Mesenchymal stem cell (in vitro differentiated cells and primary cell): ENCODE results near the gene C19orf12.

Experiments
- DNase-seq: peaks from one replicate; pipeline ENCODE4 v3.0.0-alpha.2; 2013
- H2AFZ ChIP-seq: one replicate; pipeline ENCODE4 v1.6.1; 2013; ENCODE audit warnings: low read depth, mild to moderate bottlenecking, control low read depth, inconsistent platforms, low read length, moderate library complexity
- H2AK5ac ChIP-seq: 2 replicates; pipeline ENCODE4 v1.6.1; 2013; ENCODE audit warnings: low read length, moderate library complexity, mild to moderate bottlenecking, inconsistent platforms; ENCODE audit not compliant: severe bottlenecking
- H2BK120ac ChIP-seq: one replicate; pipeline ENCODE4 v1.6.1; 2013; ENCODE audit warnings: low read depth, mild to moderate bottlenecking, inconsistent platforms, low read length, moderate library complexity
- H2BK12ac ChIP-seq, 2 experiments: one replicate each; pipeline ENCODE4 v1.6.1; 2013; ENCODE audit warnings: inconsistent platforms in 2 of 2, low read length in 2 of 2, mild to moderate bottlenecking in 2 of 2, moderate library complexity in 2 of 2, control low read depth in 1 of 2
- H2BK15ac ChIP-seq: one replicate; pipeline ENCODE4 v1.6.1; 2013; ENCODE audit warnings: mild to moderate bottlenecking, low read depth, inconsistent platforms; ENCODE audit not compliant: poor library complexity, severe bottlenecking
- H2BK5ac ChIP-seq: 2 replicates; pipeline ENCODE4 v1.6.1; 2013; ENCODE audit warnings: low read depth, mild to moderate bottlenecking, low read length, control low read depth, inconsistent platforms; ENCODE audit not compliant: poor library complexity, severe bottlenecking
- H3K14ac ChIP-seq, 2 experiments: one replicate each; pipeline ENCODE4 v1.6.1; 2013; ENCODE audit warnings: inconsistent platforms in 2 of 2, low read length in 2 of 2, control low read depth in 1 of 2, mild to moderate bottlenecking in 1 of 2, moderate library complexity in 1 of 2
- H3K18ac ChIP-seq, 2 experiments: one replicate each; pipeline ENCODE4 v1.6.1; 2013; ENCODE audit warnings: inconsistent platforms in 2 of 2, low read length in 2 of 2, control low read depth in 1 of 2, low read depth in 1 of 2, mild to moderate bottlenecking in 1 of 2
- H3K23ac ChIP-seq, 2 experiments: one replicate each; pipeline ENCODE4 v1.6.1; 2013; ENCODE audit warnings: inconsistent platforms in 2 of 2, low read length in 2 of 2, mild to moderate bottlenecking in 2 of 2, moderate library complexity in 2 of 2, control low read depth in 1 of 2
- H3K27ac ChIP-seq: 2 replicates; pipeline ENCODE4 v1.5.1; 2013; ENCODE audit warnings: mild to moderate bottlenecking, moderate library complexity, low read length, control low read depth, inconsistent platforms; ENCODE audit not compliant: poor library complexity, severe bottlenecking
- H3K27me3 ChIP-seq, 2 experiments: 2 replicates each; pipeline versions ENCODE4 v1.6.1 to v1.7.0; 2013; ENCODE audit warnings: low read length in 2 of 2, mild to moderate bottlenecking in 2 of 2, moderate library complexity in 2 of 2, control low read depth in 1 of 2, inconsistent platforms in 1 of 2; ENCODE audit not compliant: control insufficient read depth in 1 of 2, insufficient read depth in 1 of 2
- H3K36me3 ChIP-seq, 2 experiments: 2 replicates each; pipeline versions ENCODE4 v1.6.1 to v1.7.0; 2013; ENCODE audit warnings: low read length in 2 of 2, control low read depth in 1 of 2, inconsistent platforms in 1 of 2, low read depth in 1 of 2, mild to moderate bottlenecking in 1 of 2; ENCODE audit not compliant: insufficient read depth in 2 of 2, control insufficient read depth in 1 of 2
- H3K4ac ChIP-seq, 2 experiments: one replicate each; pipeline ENCODE4 v1.6.1; 2013; ENCODE audit warnings: inconsistent platforms in 2 of 2, low read length in 2 of 2, mild to moderate bottlenecking in 2 of 2, moderate library complexity in 2 of 2, control low read depth in 1 of 2, low read depth in 1 of 2
- H3K4me1 ChIP-seq: 2 replicates; pipeline ENCODE4 v1.6.1; 2013; ENCODE audit warnings: low read depth, low read length, control low read depth; ENCODE audit not compliant: control insufficient read depth, insufficient read depth
- H3K4me2 ChIP-seq: 2 replicates; pipeline ENCODE4 v1.6.1; 2013; ENCODE audit warnings: low read length, mild to moderate bottlenecking, inconsistent platforms; ENCODE audit not compliant: poor library complexity, severe bottlenecking
- H3K4me3 ChIP-seq, 2 experiments: 2 replicates each; pipeline versions ENCODE4 v1.5.1 to v1.7.0; 2013; ENCODE audit warnings: low read length in 2 of 2, mild to moderate bottlenecking in 2 of 2, control low read depth in 1 of 2, low read depth in 1 of 2; ENCODE audit not compliant: insufficient read depth in 1 of 2
- H3K79me1 ChIP-seq: replicated peaks from 2 replicates; pipeline ENCODE4 v1.6.1; 2013; ENCODE audit warnings: mild to moderate bottlenecking, control low read depth, low read length, inconsistent platforms; ENCODE audit not compliant: poor library complexity, severe bottlenecking
- H3K9ac ChIP-seq: 2 replicates; pipeline ENCODE4 v1.7.0; 2013; ENCODE audit warnings: mild to moderate bottlenecking, low read length, moderate library complexity
- H3K9me3 ChIP-seq: 2 replicates; pipeline ENCODE4 v1.7.0; 2013; ENCODE audit warnings: mild to moderate bottlenecking, low read length; ENCODE audit not compliant: control insufficient read depth
- H4K8ac ChIP-seq: one replicate; pipeline ENCODE4 v1.6.1; 2013; ENCODE audit warnings: inconsistent platforms, mild to moderate bottlenecking, low read length, moderate library complexity
- H4K91ac ChIP-seq: one replicate; pipeline ENCODE4 v1.6.1; 2013; ENCODE audit warnings: mild to moderate bottlenecking, low read length, inconsistent platforms
- WGBS: methylation state at CpG from one replicate; pipeline ENCODE4 v1.1.7; 2013; ENCODE audit warnings: mixed read lengths; 5-methylcytosine and 5-hydroxymethylcytosine counted together

The C19orf12 gene

GRCh38 chr19:29663861-29664752, 51.0 kb downstream of the C19orf12 start:
- Histone ChIP-seq H3K18ac (peak overlapping the region; percentile 8 to 79), H3K79me1 (peaks cover 18% of the 10 kb centered on the region), H3K9me3 (no peaks in the 10 kb centered on the region), H3K4me1 (peaks cover 56% of the 10 kb centered on the region), H2BK5ac (no peak overlapping the region), H3K9ac (no peak overlapping the region), H3K36me3 (peaks cover 6 to 13% of the 10 kb centered on the region in 2 experiments), H3K27ac (no peak overlapping the region), H2BK15ac (peak overlapping the region; percentile 71), H3K4me3 (peak overlapping the region in 1 of 2 experiments; percentile 90), H2AFZ (no peak overlapping the region), H3K27me3 (no peaks in the 10 kb centered on the region), H4K91ac (peak overlapping the region; percentile 14), H3K23ac (no peak overlapping the region), H2BK120ac (peak overlapping the region; percentile 71), H3K4me2 (peak overlapping the region; percentile 99), H3K4ac (peak overlapping the region; percentile 37 to 42), H4K8ac (peak overlapping the region; percentile 27), H3K14ac (no peak overlapping the region), H2BK12ac (peak overlapping the region; percentile 30 to 50), H2AK5ac (no peak overlapping the region)
- DNase-seq: peak; percentile 31
- WGBS: 85% methylated on average over 19 of the region's 19 CpGs

GRCh38 chr19:29662604-29663404, 52.3 kb downstream of the C19orf12 start:
- H2BK12ac ChIP-seq: peak overlapping the region; percentile 49 to 99
- no peaks in the 10 kb centered on the region for H3K9me3 ChIP-seq
- peaks cover 0 to 7% of the 10 kb centered on the region in 2 experiments for H3K36me3 ChIP-seq
- H3K9ac ChIP-seq: peak overlapping the region; percentile 93
- H3K79me1 ChIP-seq: peaks cover 9% of the 10 kb centered on the region
- H2BK120ac ChIP-seq: peak overlapping the region; percentile 65
- peak; percentile 95 for DNase-seq
- peak overlapping the region; percentile 30 to 88 for H3K4ac ChIP-seq
- H4K8ac ChIP-seq: peak overlapping the region; percentile 90
- peak overlapping the region; percentile 60 for H2AFZ ChIP-seq
- no peak overlapping the region for H2AK5ac ChIP-seq
- H3K27me3 ChIP-seq: no peaks in the 10 kb centered on the region
- peak overlapping the region; percentile 70 for H3K27ac ChIP-seq
- peak overlapping the region in 1 of 2 experiments; percentile 62 for H3K4me3 ChIP-seq
- H3K14ac ChIP-seq: peak overlapping the region in 1 of 2 experiments; percentile 69
- H4K91ac ChIP-seq: peak overlapping the region; percentile 95
- no peak overlapping the region for H3K4me2 ChIP-seq
- 35% methylated on average over 16 of the region's 17 CpGs for WGBS
- peaks cover 46% of the 10 kb centered on the region for H3K4me1 ChIP-seq
- no peak overlapping the region for H2BK5ac ChIP-seq
- H3K18ac ChIP-seq: peak overlapping the region; percentile 87 to 94
- H2BK15ac ChIP-seq: peak overlapping the region; percentile 44
- no peak overlapping the region for H3K23ac ChIP-seq

- Histone ChIP-seq H3K27me3 (no peaks in the 10 kb centered on the region), H3K4ac (no peak overlapping the region), H3K4me2 (no peak overlapping the region), H2BK15ac (no peak overlapping the region), H3K23ac (no peak overlapping the region), H3K18ac (no peak overlapping the region), H4K8ac (no peak overlapping the region), H3K4me3 (peak overlapping the region in 1 of 2 experiments; percentile 62), H3K36me3 (peaks cover 0 to 2% of the 10 kb centered on the region in 2 experiments), H2AK5ac (no peak overlapping the region), H2AFZ (no peak overlapping the region), H3K79me1 (peaks cover 6% of the 10 kb centered on the region), H3K27ac (peak overlapping the region; percentile 70), H2BK5ac (no peak overlapping the region), H3K14ac (no peak overlapping the region), H3K9me3 (no peaks in the 10 kb centered on the region), H3K4me1 (peaks cover 43% of the 10 kb centered on the region), H2BK12ac (no peak overlapping the region), H2BK120ac (no peak overlapping the region), H4K91ac (no peak overlapping the region), H3K9ac (peak overlapping the region; percentile 93)
- 0% methylated on average over 1 of the region's 1 CpG for WGBS
- DNase-seq: no peak
Observed at GRCh38 chr19:29662278-29662603, 52.8 kb downstream of the C19orf12 start.

- Histone ChIP-seq H3K4me2 (no peak overlapping the region), H3K23ac (no peak overlapping the region), H3K4me3 (no peak overlapping the region), H3K9ac (peak overlapping the region; percentile 93), H3K9me3 (no peaks in the 10 kb centered on the region), H2BK5ac (no peak overlapping the region), H2AK5ac (no peak overlapping the region), H3K4ac (no peak overlapping the region), H3K27ac (no peak overlapping the region), H3K36me3 (no peaks in the 10 kb centered on the region), H2BK120ac (no peak overlapping the region), H2BK15ac (no peak overlapping the region), H2BK12ac (no peak overlapping the region), H3K27me3 (peaks cover 0 to 2% of the 10 kb centered on the region in 2 experiments), H4K8ac (peak overlapping the region; percentile 43), H2AFZ (no peak overlapping the region), H3K18ac (no peak overlapping the region), H4K91ac (no peak overlapping the region), H3K14ac (no peak overlapping the region), H3K79me1 (peaks cover 5% of the 10 kb centered on the region), H3K4me1 (peaks cover 30% of the 10 kb centered on the region)
- peak; percentile 9 for DNase-seq
- WGBS: 79% methylated on average over 10 of the region's 10 CpGs
Observed at GRCh38 chr19:29660835-29661234, 54.2 kb downstream of the C19orf12 start.
